Mesothelial cell of epicardium (in vitro differentiated cells): Measurements from ENCODE around the gene COL4A1. TPM values are rescaled to one million over a fixed set of nuclear protein-coding genes. Genes with fewer than 3 reads are reported as not detected.
"Not testable (repeated sequence)": the region's sequence is repeated elsewhere in the genome, so short reads cannot be mapped to it uniquely, and the experiment has no call there.

Source experiments
- DNase-seq, 2 experiments: peaks; one replicate each; pipeline ENCODE4 v3.0.0; 2021; ENCODE audit warnings: low spot score in 2 of 2; ENCODE audit not compliant: unreplicated experiment in 2 of 2
- H3K27ac Mint-ChIP-seq: 2 replicates; pipeline ENCODE4 v1.8.0; 2021; ENCODE audit warnings: mixed read lengths
- H3K27me3 Mint-ChIP-seq: 2 replicates; pipeline ENCODE4 v1.8.0; 2021; ENCODE audit warnings: low read depth, mixed read lengths
- H3K36me3 Mint-ChIP-seq: 2 replicates; pipeline ENCODE4 v1.8.0; 2021; ENCODE audit warnings: mixed read lengths
- H3K4me1 Mint-ChIP-seq: 2 replicates; pipeline ENCODE4 v1.8.0; 2021; ENCODE audit warnings: mixed read lengths
- H3K4me3 Mint-ChIP-seq: 2 replicates; pipeline ENCODE4 v1.8.0; 2021; ENCODE audit warnings: mild to moderate bottlenecking, moderate library complexity, mixed read lengths
- H3K9me3 Mint-ChIP-seq: 2 replicates; pipeline ENCODE4 v1.8.0; 2021; ENCODE audit warnings: mixed read lengths
- CTCF ChIP-seq: fragments of 200-600 bp; sonication (generic); IDR thresholded peaks from one replicate; pipeline ENCODE4 v1.5.0; 2021; ENCODE audit warnings: antibody characterized with exemption; ENCODE audit not compliant: unreplicated experiment
- total RNA-seq: library from RNA; stranded (reverse); gene quantifications from 3 replicates; pipeline ENCODE4 v1.2.1, GENCODE V29; 2021

The COL4A1 gene
- total RNA-seq, 1 donor from 2014 or later = 362 TPM

GRCh38 chr13:110322126-110322827, 15.3 kb upstream of the COL4A1 start:
- no peak for TF ChIP-seq CTCF
- H3K27ac Mint-ChIP-seq = no peak overlapping the region
- peaks cover 50% of the 10 kb centered on the region for H3K4me1 Mint-ChIP-seq
- no peak overlapping the region for H3K4me3 Mint-ChIP-seq
- peaks cover 11% of the 10 kb centered on the region for H3K36me3 Mint-ChIP-seq
- no peak for DNase-seq
- no peaks in the 10 kb centered on the region for H3K27me3 Mint-ChIP-seq
- H3K9me3 Mint-ChIP-seq = peaks cover 6% of the 10 kb centered on the region

GRCh38 chr13:110321573-110321972, 14.6 kb upstream of the COL4A1 start:
- not testable (repeated sequence) for H3K9me3 Mint-ChIP-seq, H3K27ac Mint-ChIP-seq, H3K4me3 Mint-ChIP-seq, H3K27me3 Mint-ChIP-seq, DNase-seq
- Mint-ChIP-seq H3K36me3 (peaks cover 16% of the 10 kb centered on the region), H3K4me1 (peaks cover 43% of the 10 kb centered on the region)

- Mint-ChIP-seq H3K4me1 (peaks cover 42% of the 10 kb centered on the region), H3K36me3 (peaks cover 17% of the 10 kb centered on the region), H3K9me3 (peaks cover 6% of the 10 kb centered on the region), H3K27me3 (no peaks in the 10 kb centered on the region), H3K4me3 (no peak overlapping the region), H3K27ac (peak overlapping the region; percentile 77)
- no peak for DNase-seq
- no peak for TF ChIP-seq CTCF
Measured at GRCh38 chr13:110320645-110321044, 13.7 kb upstream of the COL4A1 start.

- no peak for DNase-seq
- Mint-ChIP-seq H3K36me3 (peaks cover 20% of the 10 kb centered on the region), H3K27me3 (no peaks in the 10 kb centered on the region), H3K27ac (peak overlapping the region; percentile 77), H3K4me3 (no peak overlapping the region), H3K9me3 (peaks cover 6% of the 10 kb centered on the region), H3K4me1 (peaks cover 40% of the 10 kb centered on the region)
- TF ChIP-seq CTCF = no peak
Measured at GRCh38 chr13:110319774-110320509, 13.0 kb upstream of the COL4A1 start.

- H3K4me3 Mint-ChIP-seq = no peak overlapping the region
- peaks cover 36% of the 10 kb centered on the region for H3K4me1 Mint-ChIP-seq
- DNase-seq = no peak
- H3K9me3 Mint-ChIP-seq = peaks cover 6% of the 10 kb centered on the region
- TF ChIP-seq CTCF = no peak
- H3K27ac Mint-ChIP-seq = peak overlapping the region; percentile 64
- no peaks in the 10 kb centered on the region for H3K27me3 Mint-ChIP-seq
- peaks cover 20% of the 10 kb centered on the region for H3K36me3 Mint-ChIP-seq
Measured at GRCh38 chr13:110319397-110319773, 12.4 kb upstream of the COL4A1 start.

- no peaks in the 10 kb centered on the region for H3K27me3 Mint-ChIP-seq
- H3K4me1 Mint-ChIP-seq = peaks cover 36% of the 10 kb centered on the region
- DNase-seq = no peak
- no peak for TF ChIP-seq CTCF
- H3K27ac Mint-ChIP-seq = no peak overlapping the region
- H3K9me3 Mint-ChIP-seq = peaks cover 6% of the 10 kb centered on the region
- H3K4me3 Mint-ChIP-seq = no peak overlapping the region
- peaks cover 20% of the 10 kb centered on the region for H3K36me3 Mint-ChIP-seq
Measured at GRCh38 chr13:110318920-110319319, 12.0 kb upstream of the COL4A1 start.
